NCI-H1436 (cell line): Measurements from ENCODE around the gene DNAH8.

ENCODE experiments used
- DNase-seq: peaks from one replicate; lab custom pipeline; 2025; lab: John Stamatoyannopoulos, UW

DNAH8 gene

DNA sequence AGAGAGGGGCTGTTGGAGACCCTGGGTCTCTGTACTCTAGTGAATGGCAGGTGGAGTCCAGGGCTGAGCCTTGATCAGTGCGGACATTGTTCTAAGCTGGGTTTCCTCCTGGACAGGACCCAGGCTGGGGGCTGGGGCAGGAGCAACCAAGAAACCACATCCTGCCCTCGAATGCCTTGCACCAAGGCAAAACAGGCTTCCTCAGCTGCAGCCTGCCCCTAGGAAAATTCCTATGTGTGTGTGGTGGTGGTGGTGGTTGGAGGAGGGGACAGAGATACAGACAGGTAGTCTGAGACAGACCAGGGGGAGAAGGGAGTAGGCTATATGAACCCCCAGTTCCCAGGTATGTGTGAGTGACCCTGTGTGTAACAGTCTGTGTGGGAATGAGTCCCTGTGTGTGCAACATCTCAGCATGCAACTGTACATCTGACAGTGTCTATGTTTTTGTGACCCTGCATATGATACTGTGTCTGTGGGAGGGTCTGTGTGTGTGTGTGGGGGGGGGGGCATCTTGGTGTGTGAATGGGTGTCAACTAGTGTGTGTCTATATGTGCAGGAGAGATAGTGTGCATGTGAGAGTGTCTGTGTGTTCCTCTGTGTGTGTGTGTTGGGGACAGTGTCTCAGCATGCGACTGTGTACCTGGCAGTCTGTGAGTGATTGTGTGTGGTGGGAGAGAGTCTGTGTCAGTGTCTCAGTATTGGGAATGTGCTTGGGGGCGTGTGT, 336.4 kb downstream of the DNAH8 start:
- DNase-seq, result no peak

DNA sequence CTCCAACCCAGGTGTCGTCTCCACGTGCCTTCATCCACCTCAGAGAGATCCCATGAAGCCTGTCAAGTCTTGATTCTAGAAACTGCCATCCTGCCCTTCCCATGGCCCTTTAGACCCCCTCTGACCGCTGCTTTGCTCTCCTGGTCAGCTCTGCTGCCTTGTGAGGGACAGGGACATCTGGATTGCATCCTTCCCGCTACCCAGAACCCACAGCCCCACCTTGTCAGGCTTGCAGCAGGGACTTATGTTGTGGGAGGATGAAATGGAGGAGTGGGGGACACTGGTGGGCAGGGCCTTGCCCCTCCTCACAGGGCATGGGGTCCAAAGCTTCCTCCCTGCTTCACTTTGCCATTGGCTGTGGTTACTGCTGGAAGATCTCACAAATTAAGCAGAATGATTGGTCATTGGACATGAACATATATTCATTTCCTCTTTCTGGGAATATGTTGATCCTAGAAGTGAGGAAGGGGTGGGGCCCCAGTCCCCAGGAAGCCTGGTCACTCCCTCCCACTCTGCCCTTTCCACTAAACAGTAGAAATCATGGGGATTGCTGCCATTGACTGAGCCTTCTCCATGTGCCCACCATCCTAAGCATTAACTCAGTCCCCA, 338.0 kb downstream of the DNAH8 start:
- no peak for DNase-seq

DNA sequence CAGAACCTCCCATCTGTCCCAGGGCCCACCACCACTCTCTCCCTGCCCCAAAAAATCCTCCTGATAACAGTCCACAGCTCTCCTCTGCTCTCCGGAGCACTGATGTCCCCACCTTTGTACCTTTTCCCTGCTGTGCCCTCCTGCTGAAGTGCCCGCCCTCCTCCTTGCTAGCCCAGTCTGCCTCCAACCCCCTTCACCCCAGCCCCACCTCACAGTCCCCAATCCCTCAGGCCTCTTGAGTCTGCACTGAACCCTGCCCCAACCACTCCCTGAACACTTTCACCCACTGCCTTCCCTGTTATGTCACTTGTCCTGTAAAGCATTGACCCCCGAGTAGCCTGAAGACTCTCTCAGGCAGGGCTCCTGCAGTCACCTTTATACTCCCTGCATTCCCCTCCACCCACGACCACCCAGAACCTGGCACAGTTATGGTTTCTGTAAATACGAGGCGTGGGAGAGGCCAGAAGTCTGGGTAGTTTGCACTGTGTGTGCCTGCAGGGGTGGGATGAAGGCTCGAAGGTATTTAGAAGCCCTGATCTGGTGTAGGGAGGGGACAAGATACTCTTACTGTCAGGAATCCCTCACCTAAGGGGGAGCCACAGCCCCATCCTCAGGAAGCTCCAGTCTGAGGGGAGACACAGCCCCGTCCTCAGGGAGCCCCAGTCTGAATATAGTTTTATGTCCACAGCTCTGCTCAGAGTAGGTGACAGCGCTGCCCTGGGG, 338.9 kb downstream of the DNAH8 start:
- DNase-seq, result no peak

DNA sequence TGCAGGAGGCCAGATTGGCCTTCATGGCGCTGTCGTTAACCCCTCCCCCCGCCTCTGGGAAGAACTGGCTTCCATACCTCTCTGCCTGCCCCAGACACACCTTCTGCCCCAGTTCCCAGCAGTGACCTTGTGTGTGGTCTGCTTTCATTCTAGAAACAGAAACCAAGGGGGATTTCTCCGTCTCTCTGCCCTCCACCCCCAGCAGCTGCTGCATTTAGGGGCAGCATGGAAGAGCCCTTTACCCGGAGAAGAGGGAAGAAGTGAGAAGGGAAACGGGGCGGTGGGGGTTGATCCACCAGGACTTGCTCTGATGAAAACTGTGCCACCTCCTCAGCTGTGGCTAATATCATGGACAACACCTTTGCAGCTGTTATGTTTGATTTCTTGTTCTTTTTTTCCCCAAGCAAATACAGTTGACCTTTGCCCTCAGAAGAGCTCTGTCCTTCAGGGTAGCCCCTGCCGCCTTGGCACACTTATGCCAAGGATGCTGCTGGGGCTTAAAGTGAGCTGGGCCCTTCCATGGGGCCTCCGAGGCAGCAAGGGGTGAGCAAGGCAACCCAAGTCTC, 339.5 kb downstream of the DNAH8 start:
- DNase-seq, result no peak

DNA sequence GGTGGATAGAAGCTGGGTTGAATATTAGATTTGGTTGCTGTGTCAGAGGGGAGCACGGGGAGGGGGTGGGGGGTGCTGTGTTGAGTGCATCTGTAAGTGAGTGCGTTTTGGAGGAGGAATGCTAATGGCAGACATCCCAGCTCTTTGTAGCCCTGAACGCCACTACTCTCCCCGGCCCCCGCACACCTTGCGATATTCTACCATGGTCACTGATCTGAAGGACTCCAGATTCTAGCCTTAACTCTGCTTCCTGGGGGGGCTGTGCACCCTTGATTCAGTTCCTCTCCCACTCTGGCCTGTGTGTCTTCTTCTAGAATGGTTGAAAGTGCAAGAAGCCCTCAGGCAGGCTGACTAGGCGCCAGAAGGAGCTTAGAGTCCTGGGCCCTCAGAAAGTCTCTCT, 340.6 kb downstream of the DNAH8 start:
- DNase-seq, result no peak

DNA sequence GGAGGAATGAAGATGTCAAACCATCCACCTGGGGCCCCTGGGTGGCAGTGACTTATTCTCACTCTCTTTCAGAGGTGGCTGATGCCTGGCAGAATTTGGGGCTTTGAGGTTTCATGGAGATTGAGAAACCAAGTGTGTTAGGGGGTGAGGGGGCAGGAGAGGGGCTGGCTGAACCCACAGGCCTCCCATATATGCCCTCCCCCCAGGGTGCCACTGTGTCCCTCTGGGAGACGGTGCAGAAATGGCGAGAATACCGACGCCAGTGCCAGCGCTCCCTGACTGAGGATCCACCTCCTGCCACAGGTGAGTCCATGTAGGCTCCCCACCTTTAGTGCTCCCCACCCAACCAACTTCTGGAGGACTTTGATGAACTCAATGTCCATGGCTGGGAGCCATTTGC, 341.1 kb downstream of the DNAH8 start:
- no peak for DNase-seq

DNA sequence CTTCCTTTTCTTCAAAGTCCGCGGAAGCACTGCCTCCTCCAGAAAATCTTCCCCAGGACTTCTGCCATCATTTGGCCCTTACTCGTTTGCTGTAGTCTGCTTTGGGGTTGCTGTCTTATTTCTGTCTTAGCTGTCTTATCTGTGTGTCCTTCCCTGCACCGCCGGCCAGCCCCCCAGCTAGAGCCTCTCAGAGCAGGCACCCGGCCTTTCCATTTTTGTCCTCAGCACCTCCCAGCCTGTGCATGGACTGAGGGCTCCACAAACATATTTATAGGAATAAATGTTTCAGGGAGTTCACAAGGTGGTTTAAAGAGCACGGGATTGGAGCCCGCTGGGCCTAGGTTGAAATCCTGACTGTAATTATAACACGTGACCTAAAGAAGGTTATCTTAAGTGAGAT, 341.6 kb downstream of the DNAH8 start:
- no peak for DNase-seq

DNA sequence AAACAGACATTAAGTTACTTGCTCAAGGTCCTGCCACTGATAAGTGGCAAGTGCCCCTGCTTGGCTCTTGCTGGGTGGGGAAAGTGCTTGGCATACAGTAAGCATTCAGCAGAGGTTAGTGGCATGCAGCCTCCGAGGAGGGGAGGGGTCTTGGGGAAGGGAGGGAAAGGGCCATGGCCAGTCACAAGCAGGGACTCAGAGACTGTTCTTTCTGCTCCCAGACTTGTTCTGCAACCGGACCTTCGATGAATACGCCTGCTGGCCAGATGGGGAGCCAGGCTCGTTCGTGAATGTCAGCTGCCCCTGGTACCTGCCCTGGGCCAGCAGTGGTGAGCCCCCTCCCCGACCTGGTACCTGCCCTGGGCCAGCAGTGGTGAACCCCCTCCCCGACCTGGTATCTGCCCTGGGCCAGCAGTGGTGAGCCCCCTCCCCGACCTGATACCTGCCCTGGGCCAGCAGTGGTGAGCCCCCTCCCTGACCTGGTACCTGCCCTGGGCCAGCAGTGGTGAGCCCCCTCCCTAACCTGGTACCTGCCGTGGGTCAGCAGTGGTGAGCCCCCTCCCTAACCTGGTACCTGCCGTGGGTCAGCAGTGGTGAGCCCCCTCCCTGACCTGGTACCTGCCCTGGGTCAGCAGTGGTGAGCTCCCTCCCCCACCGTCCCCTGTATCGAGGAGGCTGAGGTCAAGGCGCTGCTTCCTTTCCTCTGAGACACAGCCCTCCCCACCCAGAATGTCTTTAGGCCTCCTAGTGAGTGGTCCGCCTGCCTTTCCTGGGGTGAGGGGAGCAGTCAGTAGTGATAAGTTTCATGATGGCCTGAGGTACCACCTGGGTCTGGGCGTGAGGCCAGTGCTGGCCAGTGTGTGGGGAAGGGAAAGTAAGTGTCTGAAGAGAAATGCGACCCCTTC, 342.4 kb downstream of the DNAH8 start:
- DNase-seq, result no peak

DNA sequence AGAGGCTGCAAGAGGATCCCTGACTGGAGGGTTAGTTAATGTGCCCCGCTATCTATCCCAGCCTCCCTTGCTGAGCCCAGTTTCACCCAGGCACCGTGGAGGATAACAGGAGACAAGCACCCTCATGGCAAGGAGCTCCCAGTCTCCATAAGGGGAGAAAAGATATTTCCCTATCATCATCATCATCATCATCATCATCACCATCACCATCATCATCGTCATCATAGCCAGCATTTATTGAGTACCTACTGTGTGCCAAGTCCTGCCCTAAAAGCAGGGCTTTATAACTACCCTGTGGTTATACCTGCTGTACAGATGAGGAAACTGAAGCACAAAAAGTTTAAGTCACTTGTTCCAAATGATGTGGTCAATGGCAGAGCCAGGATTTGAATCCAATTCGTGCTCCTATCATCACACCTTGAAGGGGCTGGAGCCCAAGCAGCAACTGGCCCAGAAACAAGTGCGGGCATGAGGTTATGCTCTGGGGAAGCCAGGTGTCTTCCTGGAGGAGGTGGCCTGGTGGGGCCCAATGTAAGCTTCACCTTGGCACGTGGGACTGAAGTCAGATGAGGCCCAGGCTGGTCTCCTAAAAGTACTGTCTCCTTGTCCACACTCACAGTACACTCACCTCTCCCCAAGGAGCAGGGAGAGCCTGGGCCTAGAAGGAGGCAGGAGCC, 343.5 kb downstream of the DNAH8 start:
- DNase-seq, result no peak

DNA sequence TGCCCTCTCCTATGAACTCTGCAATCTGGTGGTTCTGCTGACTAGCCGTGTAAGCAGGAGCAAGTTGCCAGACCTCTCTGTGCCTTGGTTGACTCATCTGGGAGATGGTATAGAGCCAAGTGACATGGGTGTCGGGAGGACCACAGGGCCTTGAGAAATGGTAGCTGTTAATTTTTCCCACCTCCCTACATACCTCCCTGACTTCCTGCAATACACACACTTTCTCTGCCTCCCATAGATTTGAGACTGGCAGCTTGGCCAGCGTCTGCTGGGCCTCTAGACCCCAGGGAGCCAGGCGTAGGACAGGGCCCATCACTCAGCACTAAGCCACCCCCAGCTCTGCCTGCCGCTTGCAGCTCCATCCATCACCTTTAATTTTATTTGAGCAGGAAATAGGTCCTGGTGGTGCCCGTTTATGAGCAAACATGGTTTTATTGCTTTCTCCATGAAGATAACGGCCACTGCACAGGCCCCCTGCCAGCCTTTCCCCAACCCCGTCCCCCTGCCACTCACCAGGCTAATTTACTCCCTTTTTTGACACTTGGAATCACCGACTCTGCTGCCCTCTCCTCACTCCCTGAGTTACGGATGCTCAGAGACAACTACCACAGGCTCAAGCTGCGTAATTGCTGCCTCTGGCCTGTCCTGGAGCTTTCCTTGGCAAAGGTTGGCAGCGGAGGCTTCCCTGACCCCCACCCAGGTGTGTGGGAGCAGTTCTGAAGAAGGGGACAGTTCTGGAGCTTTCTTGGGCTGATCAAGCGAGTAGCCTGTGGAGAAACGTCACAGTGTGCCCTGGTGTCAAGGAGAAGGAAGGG, 344.6 kb downstream of the DNAH8 start:
- no peak for DNase-seq

DNA sequence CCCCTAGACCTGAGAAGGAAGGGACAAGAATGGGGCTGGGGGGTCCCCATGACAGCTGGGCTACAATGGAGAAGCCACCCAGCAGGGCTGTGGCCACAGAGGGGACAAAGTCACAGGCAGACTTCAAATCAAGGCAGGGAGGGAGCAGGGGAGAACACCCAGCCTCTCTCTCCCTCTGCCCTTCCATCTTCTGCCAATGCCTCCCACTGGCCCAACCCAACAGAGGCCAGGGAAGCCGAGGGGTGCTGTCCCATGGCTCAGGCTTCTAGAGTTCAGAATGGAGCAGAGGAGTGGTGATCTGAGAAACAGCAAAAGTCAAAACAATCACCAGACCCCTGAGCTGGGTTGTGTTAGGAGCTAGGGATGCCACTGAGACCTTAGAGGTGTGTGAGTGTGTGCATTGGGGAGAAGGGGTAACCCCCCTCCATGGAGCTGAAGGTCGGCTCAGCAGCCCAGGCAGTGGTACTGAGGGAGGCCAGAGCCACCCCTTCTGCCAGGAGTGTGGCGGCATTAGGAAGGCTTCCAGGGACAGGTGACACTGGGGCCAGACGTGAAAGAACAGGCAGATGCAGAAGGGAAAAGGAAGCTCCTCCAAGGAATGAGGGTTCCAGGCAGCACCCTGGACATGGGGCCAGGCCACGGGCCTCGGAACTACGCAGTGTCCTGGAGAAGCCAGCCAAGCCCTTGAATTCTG, 345.5 kb downstream of the DNAH8 start:
- no peak for DNase-seq

DNA sequence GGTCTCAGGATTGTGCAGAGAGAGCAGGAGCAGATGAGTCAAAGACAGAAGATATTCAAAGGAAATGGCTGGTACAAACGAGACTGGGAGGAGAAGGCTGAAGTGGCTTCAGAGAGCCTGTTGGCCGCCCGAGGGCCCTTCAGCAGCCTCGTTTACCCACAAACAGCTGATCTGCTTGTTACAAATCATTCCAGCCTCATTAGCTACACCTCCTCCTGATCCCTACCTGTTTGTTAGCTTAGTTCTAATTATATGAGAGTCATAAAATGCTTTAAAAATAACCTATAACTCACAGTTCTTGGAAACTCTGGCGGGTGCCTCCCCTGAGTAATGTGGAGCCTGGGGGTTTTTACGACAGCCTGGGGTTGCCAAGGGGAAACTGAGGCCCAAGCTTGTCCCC, 346.1 kb downstream of the DNAH8 start:
- DNase-seq, result no peak

DNA sequence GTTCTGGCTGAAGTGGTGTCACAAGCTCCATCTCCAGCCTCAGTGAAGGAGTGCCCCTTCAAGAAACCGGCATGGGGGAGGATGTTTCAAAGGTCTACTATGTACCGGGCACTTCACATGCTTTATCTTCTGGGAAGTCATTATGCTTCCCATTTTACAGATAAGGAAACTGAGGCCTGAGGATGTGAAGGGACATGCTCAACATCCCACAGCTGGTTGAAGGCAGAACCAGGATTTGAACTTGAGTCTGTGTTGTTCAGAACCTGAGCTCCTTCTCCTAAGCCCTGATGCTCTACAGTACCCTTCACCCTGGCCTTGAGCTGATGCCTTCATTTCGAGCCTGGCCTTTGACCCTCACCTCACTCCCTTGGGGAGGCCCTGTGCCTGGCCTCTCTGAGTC, 346.5 kb downstream of the DNAH8 start:
- DNase-seq, result no peak

DNA sequence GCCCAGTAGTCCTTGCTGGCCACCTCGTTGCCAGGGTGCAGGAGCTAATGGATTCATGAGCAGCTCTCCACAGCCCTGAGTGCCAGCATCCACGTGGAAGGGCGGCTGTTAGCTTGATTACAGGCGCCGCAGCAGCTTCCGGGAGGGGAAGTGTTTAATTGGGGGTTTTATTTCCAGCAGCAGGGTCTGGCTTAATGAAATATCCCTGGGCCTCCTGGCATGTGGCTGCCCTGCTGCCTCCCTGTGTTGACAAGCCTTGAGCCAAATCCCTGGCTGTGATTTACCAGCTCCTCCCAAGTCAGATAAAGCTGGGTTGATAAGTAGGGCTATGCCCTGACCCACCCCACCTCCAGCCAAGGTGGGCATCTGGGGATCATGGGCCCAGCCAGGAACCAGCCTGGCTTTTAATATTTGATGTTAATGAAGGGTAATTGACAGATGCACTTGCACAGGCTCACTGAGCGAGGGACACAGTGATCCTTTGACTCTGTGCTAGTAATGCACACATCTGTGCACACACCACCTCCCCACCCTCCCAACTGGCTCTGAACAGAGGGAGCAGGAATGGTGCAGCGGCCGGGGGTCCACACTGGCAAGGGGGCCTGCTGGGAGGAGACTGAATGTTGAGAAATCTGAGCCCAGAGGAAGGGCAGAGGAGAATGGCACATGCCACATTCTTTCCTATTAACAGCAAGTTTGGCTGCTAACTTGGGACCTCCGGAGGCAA, 347.1 kb downstream of the DNAH8 start:
- DNase-seq, result peak; percentile 59

DNA sequence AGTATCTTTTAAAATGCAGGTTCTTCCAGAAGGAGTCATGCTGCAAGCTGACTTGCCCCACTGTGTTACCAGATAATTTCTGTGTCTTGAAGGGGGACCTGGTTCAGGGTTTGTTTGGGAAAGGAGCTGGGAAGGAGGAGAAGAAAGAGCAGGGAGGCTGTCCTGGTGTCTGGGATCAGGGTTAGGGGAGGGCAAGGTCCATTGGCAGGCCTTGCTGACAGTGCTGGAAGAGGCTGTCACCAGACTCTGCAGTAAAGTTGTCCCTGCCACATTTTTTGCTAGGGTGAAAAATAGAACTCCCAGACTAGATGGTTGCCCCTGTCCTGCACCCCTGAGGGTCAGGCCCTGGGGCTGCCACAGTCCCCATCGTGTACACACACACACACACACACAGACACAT, 348.4 kb downstream of the DNAH8 start:
- DNase-seq, result no peak

DNA sequence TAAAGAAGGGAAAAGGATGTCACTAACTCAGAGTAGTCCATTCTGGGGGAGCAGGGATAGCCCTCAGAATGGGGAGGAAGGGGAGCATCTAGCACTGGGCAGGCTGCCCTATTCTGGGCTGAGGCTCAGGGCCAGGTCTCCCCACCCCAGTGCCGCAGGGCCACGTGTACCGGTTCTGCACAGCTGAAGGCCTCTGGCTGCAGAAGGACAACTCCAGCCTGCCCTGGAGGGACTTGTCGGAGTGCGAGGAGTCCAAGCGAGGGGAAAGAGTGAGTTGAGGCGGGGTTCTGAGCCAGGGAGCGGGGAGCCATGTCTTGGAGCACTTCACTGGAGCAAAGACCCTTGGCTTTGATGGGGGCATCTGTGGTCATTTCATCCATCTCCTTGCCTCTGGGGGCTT, 350.4 kb downstream of the DNAH8 start:
- DNase-seq, result no peak

DNA sequence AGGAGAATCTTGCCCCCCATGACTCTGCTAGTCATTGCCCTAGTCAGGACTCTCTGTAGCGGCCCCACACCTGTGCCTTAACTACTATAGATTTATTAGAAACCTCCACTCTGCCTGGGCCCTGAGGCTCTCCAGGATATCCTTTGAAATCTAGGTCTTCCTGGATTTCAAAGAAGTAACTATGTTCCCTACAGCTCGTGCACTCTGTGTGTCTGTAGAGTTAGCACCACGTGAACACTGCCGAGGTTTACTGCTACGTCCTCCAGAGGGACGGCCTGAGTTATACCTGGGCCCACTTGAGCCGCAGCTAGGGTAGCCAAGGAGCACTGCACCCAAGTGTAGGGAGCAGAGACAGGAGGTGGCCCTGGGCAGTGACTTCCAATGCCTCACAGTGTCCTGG, 353.3 kb downstream of the DNAH8 start:
- no peak for DNase-seq

DNA sequence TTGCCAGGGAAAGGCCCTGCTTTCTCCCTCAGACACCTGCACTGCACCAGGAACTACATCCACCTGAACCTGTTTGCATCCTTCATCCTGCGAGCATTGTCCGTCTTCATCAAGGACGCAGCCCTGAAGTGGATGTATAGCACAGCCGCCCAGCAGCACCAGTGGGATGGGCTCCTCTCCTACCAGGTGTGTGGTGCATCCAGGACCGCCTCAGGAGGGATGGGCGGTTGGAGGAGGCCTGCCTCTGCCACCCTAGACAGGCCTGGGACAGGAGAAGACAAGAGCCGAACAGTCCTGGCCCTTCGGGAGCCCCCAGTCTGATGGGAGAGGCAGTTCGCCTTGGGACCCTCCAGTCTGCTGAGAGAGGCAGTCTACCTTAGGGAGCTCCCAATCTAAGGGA, 357.7 kb downstream of the DNAH8 start:
- no peak for DNase-seq
